HG02798 (cell line): ENCODE results near the gene ADIRF.
"Not testable (repeated sequence)": the region's sequence is repeated elsewhere in the genome, so short reads cannot be mapped to it uniquely, and the experiment has no call there.

ENCODE experiments used
- ATAC-seq: cut with Tn5 transposase; IDR thresholded peaks from one replicate; pipeline ENCODE4 v1.9.1; 2021; ENCODE audit warnings: mild to moderate bottlenecking; ENCODE audit not compliant: unreplicated experiment, poor library complexity

The ADIRF gene

DNA sequence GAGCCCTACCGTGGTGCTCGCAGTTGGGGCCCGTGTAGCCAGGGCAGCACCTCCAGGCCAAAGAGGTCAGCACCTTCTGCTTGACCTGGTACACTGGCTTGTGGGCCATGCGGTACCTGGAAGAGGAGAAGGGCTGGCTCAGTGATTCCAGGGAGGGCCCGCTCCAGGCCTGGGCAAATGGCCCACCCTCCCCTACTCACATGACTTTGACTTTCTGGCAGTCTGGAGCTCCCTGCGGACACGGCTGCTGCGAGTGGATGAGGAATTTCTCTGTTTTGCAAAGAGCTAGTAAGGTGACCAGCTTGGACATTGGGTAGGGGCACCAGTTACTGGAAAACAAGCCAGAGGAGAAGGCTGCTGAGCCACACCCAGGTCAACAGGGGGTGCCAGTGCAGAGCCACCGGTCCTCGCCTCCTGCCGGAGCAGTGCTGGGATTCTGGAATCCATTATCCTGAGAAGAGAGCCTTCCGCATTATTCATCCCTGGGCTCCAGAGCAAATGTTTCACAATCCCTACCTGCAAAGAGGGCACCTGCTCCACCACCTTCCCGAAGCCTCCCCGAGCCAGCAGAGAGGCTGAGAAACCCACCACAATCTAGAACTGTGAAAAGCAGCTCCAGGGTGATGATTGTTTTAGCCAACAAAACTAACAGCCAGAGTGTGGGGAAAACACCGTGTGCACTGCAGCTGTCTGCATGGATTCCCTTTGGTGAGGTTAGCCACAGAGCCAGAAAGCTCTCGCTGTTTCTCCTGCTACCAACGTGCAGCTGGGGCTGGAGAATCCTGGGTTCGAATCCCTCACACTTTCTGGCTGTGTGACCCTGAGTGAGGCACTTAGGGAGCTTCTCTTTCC, 22.7 kb upstream of the ADIRF start:
- no peak for ATAC-seq

- ATAC-seq, result no peak
Observed at GRCh38 chr10:86946213-86947155, 21.8 kb upstream of the ADIRF start.

DNA sequence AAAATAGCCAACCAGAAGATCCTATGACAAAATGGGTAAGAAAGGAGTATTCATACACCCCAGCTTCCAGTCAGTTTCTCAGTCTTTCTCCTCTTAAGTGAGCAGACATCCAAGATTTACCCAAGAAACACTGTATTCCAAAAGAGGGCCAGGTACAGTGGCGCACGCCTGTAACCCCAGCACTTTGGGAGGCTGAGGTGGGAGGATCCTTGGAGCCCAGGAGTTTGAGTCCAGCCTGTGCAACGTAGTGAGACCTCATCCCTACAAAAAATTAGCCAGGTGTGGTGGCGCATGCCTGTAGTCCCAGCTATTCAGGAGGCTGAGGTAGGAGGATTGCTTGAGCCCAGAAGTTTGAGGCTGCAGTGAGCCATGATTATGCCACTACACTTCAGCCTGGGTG, 20.5 kb upstream of the ADIRF start:
- not testable (repeated sequence) for ATAC-seq

DNA sequence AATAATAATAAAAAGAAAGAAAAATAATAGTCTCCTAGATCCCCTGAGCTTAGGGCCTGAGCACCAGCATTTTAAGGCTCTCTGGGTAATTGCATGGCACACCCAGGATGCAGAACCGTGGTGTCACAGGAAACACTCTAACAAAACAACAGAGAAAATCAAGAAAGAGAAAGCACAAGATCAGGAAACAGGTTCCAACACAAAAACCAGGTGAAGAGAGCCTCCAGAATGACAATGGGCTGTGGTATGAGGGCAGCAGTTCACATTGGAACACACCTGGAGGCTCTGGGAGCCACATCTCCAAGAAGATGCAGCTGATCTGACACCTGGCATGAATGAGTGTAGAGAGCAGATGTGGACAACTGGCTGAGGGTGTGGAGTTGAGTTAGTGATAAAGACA, 17.9 kb upstream of the ADIRF start:
- ATAC-seq, result no peak

DNA sequence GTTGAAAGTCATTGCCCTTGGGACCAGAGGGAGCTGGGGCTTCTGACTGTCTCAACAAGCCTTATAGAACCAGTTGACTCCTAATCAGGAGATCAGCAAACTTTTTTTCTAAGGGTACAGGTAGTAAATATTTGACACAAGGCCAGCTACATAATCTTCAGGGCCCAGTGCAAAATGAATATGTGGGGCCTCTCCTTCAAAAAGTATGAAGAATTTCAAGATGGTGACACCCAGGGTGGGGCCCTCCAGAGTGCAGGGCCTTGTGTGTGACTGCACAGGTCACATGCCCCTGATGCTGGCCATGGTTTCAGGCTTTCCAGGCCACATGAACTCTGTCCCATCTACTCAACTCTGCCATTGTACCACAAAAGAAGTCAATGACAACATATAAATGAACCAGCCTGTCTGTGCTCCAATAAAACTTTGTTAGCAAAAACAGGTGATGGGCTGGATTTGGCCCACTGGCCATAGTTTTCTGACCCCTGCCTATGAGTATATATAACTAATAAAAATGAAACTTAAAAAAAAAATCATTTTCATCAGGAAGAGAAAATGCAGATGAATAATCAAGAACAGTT, 17.0 kb upstream of the ADIRF start:
- no peak for ATAC-seq

DNA sequence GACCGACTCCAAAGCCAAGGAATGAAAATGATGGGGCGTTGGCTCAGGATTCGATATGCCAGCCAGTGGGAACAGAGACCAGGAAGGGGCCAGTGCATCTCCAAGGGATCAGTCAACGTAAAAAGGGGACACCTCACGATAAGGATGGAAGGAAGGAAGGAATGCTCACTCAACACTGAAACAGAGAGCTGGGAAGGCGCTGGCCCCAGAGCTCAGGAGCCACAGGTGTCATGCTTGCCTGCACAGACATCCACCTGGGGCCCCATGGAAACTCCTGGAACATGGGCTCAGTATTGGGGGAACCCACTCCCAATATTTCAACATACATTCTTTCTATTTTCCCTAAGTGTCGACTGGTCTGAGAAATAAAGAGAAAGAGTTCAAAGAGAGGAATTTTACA, 16.2 kb upstream of the ADIRF start:
- no peak for ATAC-seq

GRCh38 chr10:86952697-86953096, 15.6 kb upstream of the ADIRF start:
- not testable (repeated sequence) for ATAC-seq

- no peak for ATAC-seq
Observed at GRCh38 chr10:86953747-86954680, 14.3 kb upstream of the ADIRF start.

DNA sequence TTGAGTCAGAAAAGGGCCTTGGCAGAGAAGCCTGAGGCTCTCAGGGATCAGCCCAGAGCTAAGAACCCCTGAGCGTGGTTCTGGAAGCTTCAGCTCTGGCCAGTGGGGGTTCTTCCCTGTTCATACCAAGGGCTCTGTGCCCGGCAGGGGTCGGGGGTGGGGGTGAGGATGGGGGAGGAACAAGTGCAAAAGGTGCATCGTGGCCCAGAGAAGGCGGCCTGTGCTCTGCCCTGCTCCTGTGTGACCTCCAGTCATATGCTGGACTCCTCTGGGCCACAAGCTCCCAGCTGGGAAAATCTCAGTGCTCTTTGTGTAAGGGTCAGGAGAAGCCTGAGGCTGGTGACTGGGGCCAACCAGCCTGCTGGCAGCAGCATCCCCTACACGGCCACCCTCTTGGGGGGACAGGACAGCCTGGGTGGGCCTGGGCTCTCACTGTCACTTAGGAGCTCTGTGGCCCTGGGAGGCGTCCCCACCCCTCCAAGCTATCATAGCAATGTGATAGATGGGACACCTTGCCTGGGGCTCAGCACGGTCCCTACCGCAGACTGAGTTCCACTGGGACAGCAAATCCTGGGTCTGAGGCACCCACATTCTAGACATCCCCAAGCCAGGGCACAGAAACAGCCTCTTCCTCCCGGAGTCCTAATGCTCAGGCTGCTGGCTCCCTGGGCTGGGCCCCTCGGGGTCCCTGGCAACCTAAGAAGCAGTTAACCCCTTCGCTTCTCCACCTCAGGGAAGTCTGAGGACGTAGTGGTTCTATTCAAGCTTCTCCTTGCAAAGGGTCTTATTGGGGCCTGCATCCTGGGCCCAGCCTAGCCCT, 13.4 kb upstream of the ADIRF start:
- no peak for ATAC-seq

- no peak for ATAC-seq
Observed at GRCh38 chr10:86955501-86956194, 12.6 kb upstream of the ADIRF start.

DNA sequence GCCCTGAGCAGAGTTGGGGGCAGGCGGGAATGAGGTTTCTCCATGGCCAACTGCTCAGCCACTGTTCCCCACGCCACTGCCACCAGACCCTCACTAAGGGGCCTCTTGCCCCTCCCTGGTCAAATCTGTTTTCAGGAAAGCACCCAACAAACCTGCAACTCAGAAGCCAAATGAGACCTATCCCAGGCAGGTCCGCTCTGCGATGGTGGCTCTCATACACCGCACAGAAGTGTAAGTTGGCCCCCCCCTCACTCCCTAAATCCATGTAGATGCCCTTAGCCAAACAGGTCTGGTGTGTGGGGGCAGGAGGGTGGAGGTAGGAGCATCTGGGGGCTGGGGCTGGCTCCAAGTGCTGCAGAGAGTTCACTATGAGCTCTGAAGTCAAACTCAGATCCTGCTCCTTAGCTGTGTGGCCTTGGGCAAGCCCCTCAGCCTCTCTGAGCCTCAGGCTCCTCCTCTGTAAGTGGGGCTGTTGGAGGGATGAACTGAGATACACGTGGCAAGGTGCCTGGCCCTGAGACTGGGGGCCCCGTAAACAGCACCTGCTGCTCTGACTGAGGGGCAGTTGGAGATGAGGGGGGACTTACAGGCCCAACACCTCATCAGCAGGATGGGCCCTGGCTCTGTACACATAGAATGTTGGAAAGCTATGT, 12.0 kb upstream of the ADIRF start:
- no peak for ATAC-seq

DNA sequence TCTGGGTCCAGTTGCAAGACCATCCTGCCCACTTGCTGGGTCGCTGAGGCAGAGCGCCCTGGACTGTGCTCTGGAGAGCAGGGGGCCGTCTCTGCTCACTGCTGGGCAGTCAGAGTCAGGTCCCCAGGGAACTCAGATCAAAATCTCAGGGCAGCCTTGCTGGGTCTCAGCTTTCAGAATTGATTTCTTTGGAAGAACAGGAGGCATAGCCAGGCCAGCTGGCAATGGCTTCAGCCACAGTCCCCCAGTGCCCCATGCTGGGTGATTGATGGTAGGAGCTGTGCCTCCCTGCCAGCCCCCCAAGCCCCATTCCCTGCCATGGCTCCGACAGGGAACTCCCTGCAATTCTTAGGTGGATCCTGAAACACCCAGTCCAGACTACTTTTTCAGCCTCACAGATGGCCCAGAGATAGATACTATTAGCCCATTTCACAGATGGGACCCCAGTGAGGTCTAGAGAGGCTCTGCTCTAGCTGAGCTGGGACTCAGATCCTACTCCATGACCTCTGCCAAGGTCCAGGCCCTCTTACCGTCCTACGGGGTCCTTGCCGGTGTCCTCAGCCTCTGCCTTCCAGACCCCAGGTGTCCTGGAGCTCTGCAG, 11.3 kb upstream of the ADIRF start:
- no peak for ATAC-seq

DNA sequence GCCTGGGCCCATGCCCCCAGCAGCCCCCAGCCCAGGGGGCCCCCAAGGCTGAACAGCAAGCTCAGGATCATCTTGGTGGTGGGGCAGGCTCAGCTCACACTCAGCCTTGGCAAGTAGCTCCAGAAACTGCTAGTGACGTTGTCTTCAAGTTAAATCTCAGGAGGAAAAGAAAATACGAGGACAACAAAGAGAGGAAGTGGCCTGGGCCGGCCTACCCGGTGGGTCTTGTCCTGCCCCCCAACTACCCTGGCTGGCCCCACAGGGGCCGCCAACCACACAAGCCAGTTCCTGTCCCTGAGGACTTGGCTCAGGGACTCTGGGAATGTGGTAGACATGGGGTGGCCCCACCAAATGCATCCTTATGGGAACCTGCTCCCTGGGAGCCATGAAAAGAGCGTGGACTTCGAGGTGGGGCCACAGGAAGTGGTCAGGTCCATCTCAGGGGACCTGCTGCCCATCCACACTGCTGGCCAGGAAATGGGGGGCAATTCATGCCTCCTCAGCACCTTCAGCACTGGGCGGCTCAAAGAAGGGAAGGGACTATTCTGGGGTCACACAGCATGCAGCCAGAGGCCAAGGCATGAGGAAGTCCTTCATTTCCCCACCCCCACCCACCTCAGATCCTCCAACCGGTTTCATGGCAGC, 10.7 kb upstream of the ADIRF start, which contains the start of gene MMRN2:
Gene MMRN2, minus strand, starts transcription at position 145 of the 645 bp plus-strand sequence. Its CDS starts 74 bp downstream, at position 71.
- no peak for ATAC-seq

DNA sequence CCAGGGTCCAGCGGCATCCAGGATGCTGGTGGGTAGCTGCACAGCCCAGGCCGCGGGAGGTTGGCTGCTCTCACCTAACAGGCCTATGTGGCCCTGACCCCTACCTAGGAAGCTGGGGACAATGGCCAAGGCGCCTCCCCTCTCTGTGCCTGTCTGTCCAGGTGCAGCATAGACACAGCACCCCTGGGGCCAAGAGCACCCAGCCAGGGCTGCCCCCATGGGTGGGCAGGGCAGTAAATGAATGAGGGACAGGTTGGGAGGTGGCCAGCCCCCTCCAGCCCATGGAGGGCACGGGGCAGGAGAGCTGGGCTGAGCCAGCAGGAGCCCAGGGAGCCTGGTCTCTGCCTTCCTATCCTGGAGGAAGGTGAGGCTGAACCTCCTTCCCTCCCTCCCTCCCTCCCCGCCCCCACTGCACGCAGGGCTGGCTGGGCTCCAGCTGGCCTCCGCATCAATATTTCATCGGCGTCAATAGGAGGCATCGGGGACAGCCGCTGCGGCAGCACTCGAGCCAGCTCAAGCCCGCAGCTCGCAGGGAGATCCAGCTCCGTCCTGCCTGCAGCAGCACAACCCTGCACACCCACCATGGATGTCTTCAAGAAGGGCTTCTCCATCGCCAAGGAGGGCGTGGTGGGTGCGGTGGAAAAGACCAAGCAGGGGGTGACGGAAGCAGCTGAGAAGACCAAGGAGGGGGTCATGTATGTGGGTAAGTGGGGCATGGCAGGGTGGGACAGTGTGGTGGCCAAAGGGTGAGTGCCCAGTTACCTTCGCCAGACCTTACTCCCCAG, 10.0 kb upstream of the ADIRF start, which contains the start of gene SNCG:
Gene SNCG, plus strand, starts transcription at position 484 of the 785 bp plus-strand sequence. Its CDS starts 99 bp downstream, at position 583.
- no peak for ATAC-seq

DNA sequence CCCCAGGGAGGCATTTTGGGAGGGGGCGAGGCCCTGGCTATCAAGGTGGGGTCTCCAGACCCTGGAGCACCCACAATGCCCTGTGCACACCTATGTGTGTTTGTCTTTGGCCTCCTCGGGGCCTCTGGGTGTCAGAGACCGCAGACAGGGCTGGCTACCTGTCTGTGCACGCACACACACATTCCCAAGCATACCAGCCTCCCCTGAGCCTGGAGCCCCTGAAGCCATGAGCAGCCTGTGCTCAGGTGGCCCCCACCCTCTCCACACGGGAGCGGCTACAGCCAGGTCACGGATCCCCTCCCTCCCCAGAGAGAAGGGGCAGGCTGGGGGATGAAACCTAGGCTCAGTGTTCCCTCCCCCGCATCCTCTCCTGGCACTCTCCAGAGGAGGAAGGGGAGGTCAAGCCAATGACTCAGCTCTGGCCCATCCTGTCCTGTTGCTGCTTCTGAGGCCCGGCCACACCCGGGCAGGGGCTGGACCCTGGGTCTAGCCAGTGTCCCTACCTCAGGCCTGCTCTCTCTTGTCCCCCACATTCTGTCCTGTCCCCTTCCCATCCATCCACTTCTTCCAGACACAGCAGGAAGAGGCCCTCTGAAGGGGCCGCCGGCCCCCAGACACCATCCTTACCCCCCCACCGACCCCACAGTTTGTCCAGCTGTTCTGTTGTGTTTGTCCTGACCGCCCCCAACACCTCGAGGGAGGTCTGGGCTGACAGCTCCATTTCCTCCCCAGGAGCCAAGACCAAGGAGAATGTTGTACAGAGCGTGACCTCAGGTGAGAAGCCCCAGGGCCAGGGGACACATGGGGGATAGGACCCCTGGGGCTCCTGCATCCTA, 9.2 kb upstream of the ADIRF start:
- ATAC-seq, result no peak
